ENCODE measurements around the gene VGLL4. TPM values are rescaled to one million over a fixed set of nuclear protein-coding genes. Genes with fewer than 3 reads are reported as not detected.

Gene VGLL4
- total RNA-seq, 1 donor from 2014 or later, result 28.6 TPM

DNA sequence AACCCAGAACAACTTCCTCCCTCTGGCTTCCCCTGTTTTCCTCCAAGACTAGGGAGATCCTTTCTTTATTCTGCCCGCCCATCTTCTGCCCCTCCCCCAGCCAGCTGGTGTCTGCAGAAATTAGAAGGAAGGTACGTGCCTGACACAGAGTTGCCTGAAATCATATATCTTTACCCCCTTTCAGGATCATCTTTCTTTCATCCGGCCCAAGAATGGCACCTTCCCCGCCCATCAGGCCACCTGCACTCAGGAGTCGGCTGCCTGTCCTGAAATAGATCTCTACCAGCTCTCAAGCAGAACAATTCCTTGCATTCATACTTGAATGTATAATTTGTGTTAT lies 133.7 kb downstream of the VGLL4 start:
- intact Hi-C loops (cut with micrococcal nuclease), result no loop called here

DNA sequence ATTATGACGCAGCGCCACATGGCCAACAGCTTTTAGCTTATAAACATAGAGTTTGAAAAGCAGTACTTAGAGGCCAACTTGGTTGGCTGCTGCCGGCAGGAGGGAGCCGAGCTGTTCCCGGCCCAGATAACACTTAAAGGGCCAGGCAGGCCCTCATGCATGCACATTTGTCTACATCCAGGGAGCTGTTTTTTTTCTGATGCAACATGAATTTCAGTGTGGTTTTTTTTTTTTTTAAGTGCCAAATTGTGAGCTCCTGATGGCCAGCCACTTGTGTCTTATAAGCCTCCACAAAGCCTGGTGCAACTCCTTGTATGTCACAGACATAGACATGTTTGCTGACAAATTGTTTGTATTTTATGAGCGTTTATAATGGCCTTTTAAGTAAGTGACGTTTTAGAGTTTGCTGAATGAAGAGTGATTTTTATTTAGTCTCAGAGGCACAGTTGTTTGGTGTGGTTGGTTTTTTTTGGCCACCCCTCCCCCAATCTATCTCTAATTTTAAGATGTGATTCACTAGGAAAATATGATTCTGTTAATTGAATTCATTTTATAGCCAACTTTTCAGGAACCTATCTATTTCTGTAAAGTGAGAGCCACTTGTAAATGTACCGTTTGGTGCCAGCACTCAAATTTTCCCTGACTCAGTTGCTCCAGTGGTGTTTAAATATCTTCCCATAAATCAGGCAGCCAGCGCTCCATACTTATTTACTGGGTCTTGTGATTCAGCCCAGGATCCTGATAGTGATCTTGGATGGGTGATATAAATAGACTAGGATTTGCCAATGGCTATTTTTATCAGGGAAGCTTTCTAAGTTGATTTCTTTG lies 134.3 kb downstream of the VGLL4 start:
- intact Hi-C loops (cut with micrococcal nuclease), result no loop called here

DNA sequence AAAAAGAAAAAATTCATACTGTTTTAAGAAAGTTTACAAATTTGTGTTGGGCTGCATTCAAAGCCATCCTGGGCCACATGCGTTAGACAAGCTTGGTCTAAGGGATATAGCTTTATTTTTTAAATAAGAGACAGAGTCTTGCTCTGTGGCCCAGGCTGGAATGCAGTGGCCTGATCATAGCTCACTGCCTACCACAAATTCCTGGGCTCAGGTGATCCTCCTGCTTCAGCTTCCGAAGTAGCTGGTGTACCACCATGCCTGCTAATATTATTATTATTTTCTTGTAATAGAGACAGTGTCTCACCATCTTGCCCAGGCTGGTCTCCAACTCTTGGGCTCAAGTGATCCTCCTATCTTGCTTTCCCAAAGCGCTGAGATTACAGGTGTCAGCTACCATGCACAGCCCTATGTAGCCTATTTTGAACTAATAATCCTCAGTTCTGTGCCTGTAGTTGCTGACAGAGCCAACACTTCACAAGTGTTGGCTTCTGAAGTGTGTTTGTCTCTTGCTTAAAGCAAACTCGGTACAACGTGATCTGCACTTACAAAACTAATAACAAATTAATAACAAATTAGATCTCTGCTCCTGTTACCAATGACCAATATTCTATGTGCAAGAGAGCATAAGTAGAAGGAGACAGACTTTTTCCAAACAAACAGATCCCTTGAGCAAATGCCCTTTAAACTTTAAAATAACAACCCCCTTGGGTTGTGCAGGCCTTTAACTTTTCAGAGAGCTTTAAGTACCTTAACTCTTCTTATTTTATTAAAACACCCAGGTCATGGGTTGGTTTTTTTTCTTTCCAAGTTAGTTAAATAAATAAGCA lies 135.2 kb downstream of the VGLL4 start:
- intact Hi-C loops (cut with micrococcal nuclease), result no loop called here

DNA sequence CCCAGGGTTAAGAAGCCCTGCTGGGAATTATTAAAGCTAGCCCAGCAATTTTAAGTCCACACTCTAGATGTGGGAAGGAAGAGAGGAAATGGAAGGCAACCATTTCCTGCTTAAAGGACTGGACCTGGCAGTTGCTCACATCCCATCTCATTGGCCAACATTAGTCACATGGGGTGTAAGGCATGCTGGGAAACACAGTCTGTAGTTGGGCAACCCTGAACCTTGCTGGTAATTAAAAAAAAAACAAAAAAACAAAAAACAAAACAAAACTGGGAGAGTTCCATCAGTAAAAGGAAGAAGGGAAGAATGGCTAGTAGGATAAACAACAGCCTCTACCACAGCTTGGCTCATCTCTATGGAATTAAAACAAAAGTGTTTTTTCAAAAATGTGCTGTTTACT lies 136.0 kb downstream of the VGLL4 start:
- intact Hi-C loops (cut with micrococcal nuclease), result no loop called here

Other genes with a start within 250 kb of the VGLL4 start
- gene TAMM41, start 203.0 kb upstream of the VGLL4 start, total RNA-seq, result 24.1 and 27.5 TPM in 2 replicates

Data from T-helper 1 cell treated with Interleukin-12 subunit alpha and Interleukin-12 subunit beta and Interleukin-4 antibody, amounts not matched to agents 30 ng/mL and 1 ng/mL, for 36 hours (primary cell).